A673 (cell line): ENCODE measurements around the gene NUTM2G. TPM values are rescaled to one million over a fixed set of nuclear protein-coding genes. Genes with fewer than 3 reads are reported as not detected.
"Not testable (repeated sequence)": the region's sequence is repeated elsewhere in the genome, so short reads cannot be mapped to it uniquely, and the experiment has no call there.

ENCODE experiments used
- BruUV-seq: library from RNA; stranded (reverse); fragments of 400-500 nt; replicated peaks from 2 replicates; lab custom pipeline; 2021; lab: Mats Ljungman, UMichigan
- CTCF ChIA-PET: fragments of 300-600 bp; sonication (Branson Sonifier 250); formaldehyde crosslinking; loops from one replicate; lab custom pipeline; 2022; ENCODE audit warnings: antibody characterized with exemption; lab: Charles Lee
- POLR2A ChIA-PET: fragments of 300-600 bp; sonication (Branson Sonifier 250); formaldehyde crosslinking; loops from one replicate; lab custom pipeline; 2022; ENCODE audit warnings: antibody characterized with exemption; ENCODE audit not compliant: low non-redundant PET; lab: Charles Lee
- DNase-seq: peaks from one replicate; pipeline ENCODE4 v3.0.0-alpha.2; 2015; ENCODE audit warnings: low spot score
- H3K27ac ChIP-seq: fragments of 200-600 bp; sonication (generic); 2 replicates; pipeline ENCODE4 v1.5.1; 2016; ENCODE audit warnings: mixed run types, low read depth, mild to moderate bottlenecking, mixed read lengths, antibody characterized with exemption, low read length; ENCODE audit not compliant: poor library complexity, severe bottlenecking
- H3K27me3 ChIP-seq: fragments of 200-600 bp; sonication (generic); replicated peaks from 2 replicates; pipeline ENCODE4 v1.6.1; 2017; ENCODE audit warnings: mixed run types, low read depth, mild to moderate bottlenecking, mixed read lengths, antibody characterized with exemption, low read length; ENCODE audit not compliant: insufficient read depth, poor library complexity
- H3K36me3 ChIP-seq: fragments of 200-600 bp; sonication (generic); 2 replicates; pipeline ENCODE4 v1.6.1; 2016; ENCODE audit warnings: mixed run types, mild to moderate bottlenecking, mixed read lengths, antibody characterized with exemption, low read length; ENCODE audit not compliant: insufficient read depth, poor library complexity, severe bottlenecking
- H3K4me1 ChIP-seq: fragments of 200-600 bp; sonication (generic); 2 replicates; pipeline ENCODE4 v1.6.1; 2017; ENCODE audit warnings: mixed run types, mild to moderate bottlenecking, mixed read lengths, antibody characterized with exemption, low read length; ENCODE audit not compliant: insufficient read depth, poor library complexity, severe bottlenecking
- H3K4me3 ChIP-seq: fragments of 200-600 bp; sonication (generic); 2 replicates; pipeline ENCODE4 v1.5.1; 2016; ENCODE audit warnings: low read depth, mixed run types, mild to moderate bottlenecking, mixed read lengths, low read length; ENCODE audit not compliant: poor library complexity, severe bottlenecking
- H3K9me3 ChIP-seq: fragments of 200-600 bp; sonication (generic); 2 replicates; pipeline ENCODE4 v1.6.1; 2016; ENCODE audit warnings: mixed run types, low read depth, mild to moderate bottlenecking, mixed read lengths, antibody characterized with exemption, low read length; ENCODE audit not compliant: poor library complexity, severe bottlenecking
- intact Hi-C: fragments of 100-400 bp; cut with micrococcal nuclease; formaldehyde crosslinking; loops from one replicate; pipeline ENCODE4 v1.10.0; 2022; ENCODE audit not compliant: unreplicated experiment
- total RNA-seq: library from RNA; stranded (reverse); gene quantifications from 2 replicates; pipeline ENCODE4 v1.2.3, GENCODE V29; 2021

Gene NUTM2G
- total RNA-seq, 1 experiment from 2014 or later, result not detected

DNA sequence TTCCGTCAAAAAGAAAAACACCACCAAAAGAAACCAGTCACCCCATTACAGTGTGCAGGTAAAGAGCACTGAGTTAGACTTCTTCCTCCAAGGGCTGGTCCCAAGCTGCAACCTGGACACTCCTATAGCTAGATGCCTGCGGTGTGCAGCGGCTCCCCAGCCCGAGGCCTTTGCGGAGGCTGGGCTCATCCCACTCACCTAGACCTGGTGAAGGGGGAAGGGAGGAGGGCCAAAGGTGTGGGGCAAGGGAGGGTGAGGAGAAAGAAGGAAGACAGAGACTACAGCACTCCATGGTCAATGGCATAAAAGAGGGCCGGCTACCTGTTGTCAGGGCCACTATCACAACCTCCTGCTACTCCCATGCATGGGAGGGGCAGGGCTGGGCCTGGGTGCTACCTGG is 12.1 kb upstream of the NUTM2G start:
- H3K4me1 ChIP-seq, H3K27ac ChIP-seq, H3K36me3 ChIP-seq, BruUV-seq, CTCF ChIA-PET, H3K27me3 ChIP-seq, H3K9me3 ChIP-seq, POLR2A ChIA-PET, DNase-seq, intact Hi-C loops, H3K4me3 ChIP-seq: not testable (repeated sequence)

DNA sequence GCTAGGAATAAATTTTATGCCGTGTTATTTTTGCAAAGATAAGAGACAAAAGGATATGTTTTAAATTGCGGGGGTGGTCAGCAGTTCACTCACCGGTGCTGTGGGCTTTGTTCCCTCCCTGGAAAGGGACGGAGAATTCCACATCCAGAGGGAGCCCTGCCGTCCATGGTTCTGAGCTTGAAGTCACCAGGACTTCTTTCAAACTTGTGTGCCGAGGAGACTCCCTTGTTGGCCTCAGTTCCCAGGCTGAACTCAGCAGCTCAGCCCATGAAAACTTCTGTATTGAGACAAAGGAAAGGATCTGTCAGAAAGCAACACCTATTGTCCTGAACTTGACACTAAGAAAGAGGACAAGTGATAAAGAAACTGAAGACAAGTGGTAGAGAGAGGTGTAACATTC is 10.1 kb upstream of the NUTM2G start:
- H3K27ac ChIP-seq, H3K4me1 ChIP-seq, H3K27me3 ChIP-seq, BruUV-seq, H3K4me3 ChIP-seq, DNase-seq, H3K36me3 ChIP-seq, H3K9me3 ChIP-seq, intact Hi-C loops, CTCF ChIA-PET, POLR2A ChIA-PET: not testable (repeated sequence)

DNA sequence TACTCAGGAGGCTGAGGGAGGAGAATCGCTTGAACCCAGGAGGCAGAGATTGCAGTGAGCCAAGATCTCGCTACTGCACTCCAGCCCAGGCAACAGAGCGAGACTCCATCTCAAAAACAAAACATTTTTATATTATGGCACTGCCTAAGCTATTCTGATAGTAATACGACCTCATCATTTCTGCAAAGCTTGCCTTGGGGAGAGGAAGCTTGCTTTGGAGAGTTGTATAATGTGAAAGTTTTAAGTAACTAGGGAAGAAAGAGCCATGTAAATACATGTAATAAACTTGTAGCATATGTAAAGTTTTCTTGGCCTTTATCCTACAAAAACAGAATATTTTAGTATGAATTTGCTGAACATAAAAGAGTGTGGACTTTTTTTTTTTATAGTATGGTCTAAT is 7.8 kb upstream of the NUTM2G start:
- H3K4me3 ChIP-seq, H3K9me3 ChIP-seq, H3K27me3 ChIP-seq, CTCF ChIA-PET, BruUV-seq, H3K4me1 ChIP-seq, H3K36me3 ChIP-seq, POLR2A ChIA-PET, H3K27ac ChIP-seq, intact Hi-C loops, DNase-seq: not testable (repeated sequence)

GRCh38 chr9:96925587-96925986 is 3.1 kb upstream of the NUTM2G start:
- H3K4me1 ChIP-seq, H3K27me3 ChIP-seq, H3K27ac ChIP-seq, POLR2A ChIA-PET, BruUV-seq, intact Hi-C loops, H3K4me3 ChIP-seq, H3K36me3 ChIP-seq, CTCF ChIA-PET, H3K9me3 ChIP-seq: not testable (repeated sequence)
- peak; percentile 12 for DNase-seq

DNA sequence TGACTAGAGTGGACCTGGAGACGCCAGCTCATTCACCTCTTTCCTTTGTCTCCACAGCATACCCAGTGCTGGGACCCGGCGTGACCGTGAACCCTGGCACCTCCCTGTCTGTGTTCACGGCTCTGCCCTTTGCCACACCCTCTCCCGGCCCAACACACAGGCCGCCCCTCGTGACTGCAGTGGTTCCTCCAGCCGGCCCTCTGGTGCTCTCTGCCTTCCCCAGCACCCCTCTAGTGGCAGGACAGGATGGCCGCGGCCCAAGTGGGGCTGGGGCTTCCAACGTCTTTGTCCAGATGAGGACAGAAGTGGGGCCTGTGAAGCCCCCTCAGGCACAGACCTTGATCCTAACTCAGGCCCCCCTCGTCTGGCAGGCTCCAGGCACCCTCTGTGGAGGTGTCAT is 3.0 kb downstream of the NUTM2G start:
- DNase-seq, CTCF ChIA-PET, H3K4me1 ChIP-seq, H3K27me3 ChIP-seq, H3K27ac ChIP-seq, H3K36me3 ChIP-seq, H3K9me3 ChIP-seq, POLR2A ChIA-PET, H3K4me3 ChIP-seq, intact Hi-C loops, BruUV-seq: not testable (repeated sequence)

DNA sequence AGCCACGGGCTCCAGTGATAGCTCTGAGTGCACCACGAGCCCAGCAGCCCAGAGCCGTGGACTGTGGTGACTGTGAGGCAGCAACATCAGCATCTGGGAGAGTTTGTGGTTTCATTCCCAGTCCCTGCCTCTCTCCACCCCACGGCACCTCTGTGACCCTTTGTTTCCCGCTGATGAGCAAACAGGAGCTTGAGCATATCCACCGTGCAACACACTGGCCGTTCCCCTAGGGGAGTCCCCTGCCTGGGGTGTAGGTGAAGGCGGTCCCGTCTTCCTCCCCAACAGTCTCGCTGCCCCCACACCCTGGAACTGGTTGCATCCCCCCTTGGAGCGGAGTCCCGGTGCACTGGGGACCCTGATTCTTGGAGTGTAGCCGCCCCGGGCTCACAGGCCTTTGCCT is 5.5 kb downstream of the NUTM2G start:
- H3K9me3 ChIP-seq, BruUV-seq, H3K36me3 ChIP-seq, CTCF ChIA-PET, intact Hi-C loops, POLR2A ChIA-PET, DNase-seq, H3K4me3 ChIP-seq, H3K27ac ChIP-seq, H3K27me3 ChIP-seq, H3K4me1 ChIP-seq: not testable (repeated sequence)

DNA sequence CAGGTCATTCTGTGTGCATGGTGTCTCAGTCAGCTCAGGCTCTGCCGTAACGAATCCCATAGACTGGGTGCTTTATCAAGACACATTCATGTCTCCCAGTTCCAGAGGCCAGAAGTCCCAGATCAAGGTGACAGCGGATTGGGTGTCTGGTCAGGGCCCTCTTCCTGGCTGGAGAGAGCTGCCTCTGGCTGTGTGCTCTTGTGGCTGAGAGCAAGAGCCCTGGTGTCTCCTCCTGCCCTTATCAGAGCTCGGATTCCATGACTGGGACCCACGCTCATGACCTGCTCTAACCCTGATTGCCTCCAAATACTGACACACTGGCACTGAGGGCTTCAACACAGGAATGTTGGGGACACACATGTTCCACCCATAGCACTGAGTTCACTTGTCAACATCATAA is 6.1 kb downstream of the NUTM2G start:
- H3K4me1 ChIP-seq, H3K27ac ChIP-seq, CTCF ChIA-PET, H3K4me3 ChIP-seq, BruUV-seq, POLR2A ChIA-PET, H3K9me3 ChIP-seq, DNase-seq, H3K36me3 ChIP-seq, H3K27me3 ChIP-seq, intact Hi-C loops: not testable (repeated sequence)

DNA sequence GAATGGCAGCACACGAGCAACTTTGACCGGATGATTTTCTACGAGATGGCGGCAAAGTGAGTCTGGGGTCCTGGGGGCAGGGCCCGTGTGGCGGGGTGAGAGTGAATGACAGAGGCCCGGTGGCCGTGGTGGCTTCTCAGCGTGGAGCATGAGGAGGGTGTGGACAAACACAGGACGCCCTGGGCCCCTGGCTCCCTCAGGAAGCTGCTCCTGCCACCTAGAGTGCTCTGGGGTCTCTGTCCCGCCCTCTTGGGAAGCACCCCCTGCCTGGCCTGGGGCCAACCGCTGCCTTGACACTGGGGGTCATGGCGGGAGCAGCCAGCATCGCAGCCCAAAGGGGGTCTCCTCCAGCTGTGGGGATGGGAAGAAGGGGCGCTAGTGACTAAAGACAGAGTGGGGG is 6.8 kb downstream of the NUTM2G start:
- H3K4me3 ChIP-seq, H3K36me3 ChIP-seq, H3K9me3 ChIP-seq, H3K4me1 ChIP-seq, POLR2A ChIA-PET, H3K27ac ChIP-seq, BruUV-seq, DNase-seq, intact Hi-C loops, H3K27me3 ChIP-seq, CTCF ChIA-PET: not testable (repeated sequence)
